NOMO-1 treated with DMSO at 0.1 percent for 48 hours (cell line): ENCODE data around the gene SLC26A1.

ENCODE experiments used
- DNase-seq: peaks from one replicate; lab custom pipeline; 2025; ENCODE audit not compliant: unreplicated experiment; lab: John Stamatoyannopoulos, UW

SLC26A1 gene

GRCh38 chr4:1028574-1029220 is 35.5 kb upstream of the SLC26A1 start:
- DNase-seq: no peak

GRCh38 chr4:1027915-1028238 is 34.7 kb upstream of the SLC26A1 start:
- DNase-seq: no peak

DNA sequence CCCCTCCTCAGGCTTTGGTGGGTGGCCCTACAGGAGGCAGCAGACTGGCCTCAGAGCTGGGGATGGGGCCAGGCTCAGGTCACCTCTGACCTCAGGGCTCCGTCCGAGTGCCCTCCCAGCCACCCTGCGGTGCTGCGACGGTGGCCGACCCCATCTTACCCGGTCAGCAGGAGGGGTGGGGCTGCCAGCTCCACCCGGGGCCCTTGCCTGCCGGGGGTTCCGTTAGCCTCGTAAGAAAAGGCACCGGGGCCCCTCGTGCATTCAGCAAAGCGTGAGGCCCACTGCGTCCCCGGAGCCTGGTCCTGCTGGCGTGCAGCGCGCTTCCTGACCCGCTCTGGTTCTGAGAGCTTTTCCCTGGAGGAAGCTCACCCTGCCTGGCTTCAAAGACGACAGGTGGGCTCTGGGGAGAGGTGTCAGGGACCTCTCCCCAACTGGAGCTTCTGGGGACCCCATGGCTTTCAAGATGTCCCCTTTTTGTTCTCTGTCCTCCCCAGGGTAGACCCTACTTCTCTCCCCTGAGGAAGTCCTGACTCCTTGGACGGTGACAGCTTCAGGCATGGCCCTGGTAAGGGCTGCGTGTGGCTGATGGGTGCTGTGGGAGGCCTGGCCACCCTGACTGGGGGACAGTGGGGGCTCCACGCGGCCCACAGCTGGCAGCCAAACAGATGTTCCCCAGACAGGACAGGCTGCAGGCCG is 34.2 kb upstream of the SLC26A1 start:
- DNase-seq: no peak

- peak; percentile 11 for DNase-seq
These were observed 32.9 kb upstream of the SLC26A1 start for GRCh38 chr4:1026115-1026514.

GRCh38 chr4:1024882-1025545 is 31.8 kb upstream of the SLC26A1 start:
- DNase-seq: no peak

- DNase-seq: no peak
These were observed 30.9 kb upstream of the SLC26A1 start for GRCh38 chr4:1023895-1024740.

- DNase-seq: no peak
These were observed 30.0 kb upstream of the SLC26A1 start for GRCh38 chr4:1023075-1023640.

GRCh38 chr4:1022739-1023066 is 29.5 kb upstream of the SLC26A1 start:
- no peak for DNase-seq

DNA sequence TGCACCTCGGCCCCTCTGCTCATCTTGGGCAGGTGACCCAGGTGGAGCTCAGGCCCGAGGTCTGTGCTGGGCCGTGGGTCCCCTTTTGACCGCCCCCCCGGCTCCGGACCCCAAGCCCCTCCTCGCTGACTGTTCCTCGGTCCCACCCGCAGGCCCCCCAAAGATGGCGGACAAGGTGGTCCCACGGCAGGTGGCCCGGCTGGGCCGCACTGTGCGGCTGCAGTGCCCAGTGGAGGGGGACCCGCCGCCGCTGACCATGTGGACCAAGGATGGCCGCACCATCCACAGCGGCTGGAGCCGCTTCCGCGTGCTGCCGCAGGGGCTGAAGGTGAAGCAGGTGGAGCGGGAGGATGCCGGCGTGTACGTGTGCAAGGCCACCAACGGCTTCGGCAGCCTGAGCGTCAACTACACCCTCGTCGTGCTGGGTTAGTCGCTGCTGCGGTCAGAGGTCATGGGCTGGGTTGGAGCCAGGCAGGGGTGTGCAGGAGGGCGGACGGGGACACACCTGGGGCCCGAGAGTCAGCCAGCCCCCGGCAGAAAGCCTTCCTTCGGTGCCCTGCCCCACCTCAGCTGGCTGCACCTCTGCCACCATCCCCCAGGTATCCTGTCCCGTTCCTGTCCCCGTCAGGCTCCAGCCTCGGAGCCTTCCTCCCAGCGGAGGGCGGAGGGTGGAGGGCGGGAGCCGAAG is 29.0 kb upstream of the SLC26A1 start:
- DNase-seq: no peak

GRCh38 chr4:1021386-1022050 is 28.3 kb upstream of the SLC26A1 start:
- no peak for DNase-seq

DNA sequence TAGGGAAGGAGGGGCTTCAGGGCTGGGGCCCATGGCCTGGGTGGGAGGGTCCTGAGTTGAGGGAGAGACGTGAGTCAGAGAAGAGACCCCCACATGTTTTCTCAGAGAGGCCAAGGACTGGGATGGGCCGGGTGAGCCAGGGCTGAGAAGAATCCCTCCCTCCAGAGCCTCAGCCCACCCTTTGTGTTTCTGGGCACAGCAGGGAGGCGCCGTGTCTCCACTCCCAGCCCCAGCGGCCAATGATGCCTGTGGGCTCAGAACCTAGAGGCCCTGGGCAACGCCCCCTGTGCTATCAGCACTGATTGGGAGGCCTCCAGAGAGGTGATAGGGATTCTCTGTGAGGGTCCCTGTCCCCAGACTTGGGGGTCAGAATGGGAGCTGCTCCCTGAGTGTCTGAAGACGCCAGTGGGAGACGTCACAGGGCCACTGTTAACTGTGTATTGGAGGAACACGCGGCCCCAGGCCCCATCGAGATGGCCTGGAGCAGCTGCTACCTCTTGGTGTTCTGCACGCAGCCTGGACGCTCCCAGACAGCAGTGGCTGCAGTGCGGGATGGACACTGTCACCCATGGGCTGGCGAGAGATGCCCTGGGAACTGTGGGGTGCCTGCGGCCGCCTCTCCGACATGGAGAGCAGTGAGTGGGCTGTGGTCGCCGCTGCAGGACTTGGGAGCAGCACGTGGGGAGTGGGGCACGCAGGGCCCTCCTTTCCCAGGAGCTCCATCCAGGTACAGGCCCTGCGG is 26.7 kb upstream of the SLC26A1 start:
- no peak for DNase-seq

- DNase-seq: no peak
These were observed 26.1 kb upstream of the SLC26A1 start for GRCh38 chr4:1019320-1019719.

- DNase-seq: no peak
These were observed 25.2 kb upstream of the SLC26A1 start for GRCh38 chr4:1018147-1019020.

GRCh38 chr4:1017706-1018105 is 24.5 kb upstream of the SLC26A1 start:
- no peak for DNase-seq

- DNase-seq: no peak
These were observed 24.0 kb upstream of the SLC26A1 start for GRCh38 chr4:1017211-1017610.

- DNase-seq: no peak
These were observed 22.5 kb upstream of the SLC26A1 start for GRCh38 chr4:1015746-1016145.

GRCh38 chr4:1015179-1015578 is 22.0 kb upstream of the SLC26A1 start:
- DNase-seq: no peak

GRCh38 chr4:1014291-1015167 is 21.3 kb upstream of the SLC26A1 start:
- no peak for DNase-seq
